HepG2 (cell line): ENCODE data around the gene F7. TPM values are rescaled to one million over a fixed set of nuclear protein-coding genes. Genes with fewer than 3 reads are reported as not detected.
A peak's percentile ranks its signal among the peaks of the same experiment; 100 is the strongest.

Source experiments
- ATF6 ChIP-seq: sonication (generic); formaldehyde crosslinking; conservative IDR thresholded peaks from 2 replicates; pipeline ENCODE4 v1.4.0; 2020; ENCODE audit warnings: missing genetic modification reagents
- FOXP4 ChIP-seq: sonication (generic); formaldehyde crosslinking; IDR thresholded peaks from 2 replicates; pipeline ENCODE4 v1.4.0; 2020; ENCODE audit warnings: missing genetic modification reagents
- IKZF4 ChIP-seq: sonication (generic); formaldehyde crosslinking; IDR thresholded peaks from 2 replicates; pipeline ENCODE4 v1.5.1; 2020; ENCODE audit warnings: borderline replicate concordance, mild to moderate bottlenecking, low read depth, missing genetic modification reagents; ENCODE audit errors: not compliant biosample characterization
- KDM6A ChIP-seq: IDR thresholded peaks from 2 replicates; pipeline ENCODE4 v1.6.1; 2016; ENCODE audit warnings: low read depth
- MEIS2 ChIP-seq: sonication (generic); formaldehyde crosslinking; IDR thresholded peaks from 2 replicates; pipeline ENCODE4 v1.9.0; 2021; ENCODE audit warnings: mild to moderate bottlenecking, missing genetic modification reagents
- MYNN ChIP-seq: sonication (generic); formaldehyde crosslinking; IDR thresholded peaks from 2 replicates; pipeline ENCODE4 v1.4.0; 2020; ENCODE audit warnings: mild to moderate bottlenecking, low read depth, missing genetic modification reagents
- MYPOP ChIP-seq: sonication (generic); formaldehyde crosslinking; IDR thresholded peaks from 2 replicates; pipeline ENCODE4 v1.8.1; 2023; ENCODE audit warnings: mild to moderate bottlenecking, moderate library complexity, missing genetic modification reagents
- PBX3 ChIP-seq: sonication (generic); formaldehyde crosslinking; IDR thresholded peaks from 2 replicates; pipeline ENCODE4 v1.8.1; 2023; ENCODE audit warnings: missing genetic modification reagents, inconsistent platforms, borderline replicate concordance
- PHF20 ChIP-seq: sonication (generic); formaldehyde crosslinking; IDR thresholded peaks from 2 replicates; pipeline ENCODE4 v1.5.0; 2020; ENCODE audit warnings: mild to moderate bottlenecking, missing genetic modification reagents
- PHF5A ChIP-seq: IDR thresholded peaks from one replicate; pipeline ENCODE4 v1.6.1; 2018; ENCODE audit warnings: low read depth, missing genetic modification reagents; ENCODE audit not compliant: unreplicated experiment
- SATB2 ChIP-seq: sonication (generic); formaldehyde crosslinking; IDR thresholded peaks from 2 replicates; pipeline ENCODE4 v1.5.0; 2020; ENCODE audit warnings: missing genetic modification reagents
- TFAP4 ChIP-seq: sonication (generic); IDR thresholded peaks from 2 replicates; pipeline ENCODE4 v1.6.1; 2016; ENCODE audit warnings: low read depth, borderline replicate concordance
- TRIM24 ChIP-seq: sonication (generic); formaldehyde crosslinking; IDR thresholded peaks from 2 replicates; pipeline ENCODE4 v1.8.0; 2022; ENCODE audit warnings: mild to moderate bottlenecking, missing genetic modification reagents
- UBTF ChIP-seq: sonication (generic); formaldehyde crosslinking; IDR thresholded peaks from 2 replicates; pipeline ENCODE4 v1.4.0; 2020; ENCODE audit warnings: mild to moderate bottlenecking, missing genetic modification reagents
- ZNF337 ChIP-seq: sonication (generic); formaldehyde crosslinking; IDR thresholded peaks from 2 replicates; pipeline ENCODE4 v1.5.1; 2020; ENCODE audit warnings: missing genetic modification reagents, low read depth, mild to moderate bottlenecking, borderline replicate concordance
- ZNF430 ChIP-seq: sonication (generic); formaldehyde crosslinking; IDR thresholded peaks from 2 replicates; pipeline ENCODE4 v1.9.0; 2021; ENCODE audit warnings: mild to moderate bottlenecking, missing genetic modification reagents
- ZNF598 ChIP-seq: sonication (generic); formaldehyde crosslinking; IDR thresholded peaks from 2 replicates; pipeline ENCODE4 v1.5.1; 2020; ENCODE audit warnings: mild to moderate bottlenecking, missing genetic modification reagents, borderline replicate concordance
- ZNF781 ChIP-seq: sonication (generic); formaldehyde crosslinking; IDR thresholded peaks from 2 replicates; pipeline ENCODE4 v1.5.1; 2020; ENCODE audit warnings: borderline replicate concordance, mild to moderate bottlenecking, missing genetic modification reagents; ENCODE audit errors: not compliant biosample characterization
- polyA plus RNA-seq, 8 experiments: library from polyadenylated mRNA; depleted of rRNA in 3 of 8; stranded (reverse) in 7 of 8; unstranded in 1 of 8; fragments of >200 nt; fragmentation: Illumina TruSeq in 4 of 8; extraction: Trizol in 4 of 8; gene quantifications; 2 replicates each; pipeline versions ENCODE4 v1.2.1 to v1.2.3, GENCODE V29; 2011 to 2016; ENCODE audit warnings: low read depth in 4 of 8, missing spikeins in 1 of 8, mixed read lengths in 1 of 8; ENCODE audit not compliant: insufficient read depth in 1 of 8
- total RNA-seq, 5 experiments: library from RNA; depleted of rRNA; stranded (reverse); fragments of >200 nt; fragmentation: Illumina TruSeq; extraction: Trizol; gene quantifications; 2 replicates each; pipeline ENCODE4 v1.2.3, GENCODE V29; 2016; ENCODE audit warnings: low read depth in 1 of 5

F7 gene
- total and polyA plus RNA-seq, 2 of the 13 experiments (the other 11 are each of a cell fraction or from before 2014, with no cell fraction given), result 12.6 to 26.5 TPM

- TF ChIP-seq ATF6 (CRISPR knock-in tag) (no peak), FOXP4 (peak; percentile 84), UBTF (CRISPR knock-in tag) (peak; percentile 75), MEIS2 (peak; percentile 72; the same call in 1 of the 2 replicates), ZNF781 (CRISPR knock-in tag) (peak; percentile 58), IKZF4 (CRISPR knock-in tag) (no peak), PHF5A (CRISPR knock-in tag) (peak; percentile 83), ZNF337 (CRISPR knock-in tag) (0 out of 2 replicates have a peak, but pooled peaks have one; percentile 41), PBX3 (CRISPR knock-in tag) (no peak), TFAP4 (peak; percentile 98), MYPOP (0 out of 2 replicates have a peak, but pooled peaks have one; percentile 27), MYNN (CRISPR knock-in tag) (no peak), ZNF430 (CRISPR knock-in tag) (peak; percentile 92), ZNF598 (CRISPR knock-in tag) (0 out of 2 replicates have a peak, but pooled peaks have one; percentile 78), PHF20 (0 out of 2 replicates have a peak, but pooled peaks have one; percentile 48), TRIM24 (peak; percentile 84), KDM6A (CRISPR knock-in tag) (peak; percentile 88), SATB2 (CRISPR knock-in tag) (no peak)
These were observed at the start of gene F7 (continued) for GRCh38 chr13:113105032-113105920.
